K562 (cell line): ENCODE measurements around the gene ACTRT1. TPM values are rescaled to one million over a fixed set of nuclear protein-coding genes. Genes with fewer than 3 reads are reported as not detected.

ENCODE experiments used
- ATAC-seq: fragments of 200-7000 bp; cut with Tn5 transposase; 3 replicates; pipeline ENCODE4 v1.9.1; 2020; ENCODE audit warnings: moderate library complexity
- BruUV-seq: library from RNA; stranded (reverse); fragments of 400-500 nt; replicated peaks from 2 replicates; lab custom pipeline; 2021; lab: Mats Ljungman, UMichigan
- CTCF ChIA-PET: fragments of 300-600 bp; formaldehyde crosslinking; extraction: SDS; loops from one replicate; lab custom pipeline; 2021; ENCODE audit warnings: low intra/inter-chr PET ratio; lab: Yijun Ruan, JAX
- POLR2A ChIA-PET: fragments of 300-600, 350-650 bp; sonication (Branson Sonifier 250); formaldehyde crosslinking; extraction: SDS; loops from one replicate; lab custom pipeline; 2021; ENCODE audit warnings: antibody characterized with exemption, inconsistent platforms; lab: Yijun Ruan, JAX
- DNase-seq, 4 experiments: peaks; one replicate each; pipeline versions ENCODE4 v3.0.0 to v3.0.0-alpha.2; 2011 to 2018; ENCODE audit warnings: low spot score in 3 of 4, mixed read lengths in 3 of 4; ENCODE audit errors: extremely low read depth in 1 of 4
- FAIRE-seq: peaks from 2 replicates; lab custom pipeline; 2011; peaks lifted over from hg19 to GRCh38; lab: Jason Lieb, UNC
- H2AFZ ChIP-seq: 2 replicates; pipeline ENCODE4 v1.6.0; 2011; ENCODE audit warnings: low read depth, low read length, control low read depth, inconsistent platforms
- H3K27ac ChIP-seq: fragments of 200-600 bp; 3 replicates; pipeline ENCODE4 v1.8.0; 2011; ENCODE audit warnings: low read depth, mild to moderate bottlenecking, control low read depth, inconsistent platforms, low read length, moderate library complexity, mixed read lengths; ENCODE audit errors: extremely low read depth
- H3K27me3 ChIP-seq, 2 experiments: fragments of 300-600 bp in 1 of 2; 2 replicates in 1 of 2; 3 replicates in 1 of 2; pipeline versions ENCODE4 v1.6.0 to v1.8.0; 2011; ENCODE audit warnings: inconsistent platforms in 2 of 2, low read length in 2 of 2, mild to moderate bottlenecking in 1 of 2, mixed read lengths in 1 of 2, moderate library complexity in 1 of 2; ENCODE audit not compliant: control insufficient read depth in 2 of 2, insufficient read depth in 2 of 2
- H3K36me3 ChIP-seq: fragments of 300-600 bp; 3 replicates; pipeline ENCODE4 v1.8.0; 2011; ENCODE audit warnings: mild to moderate bottlenecking, low read length, inconsistent platforms; ENCODE audit not compliant: control insufficient read depth, insufficient read depth
- H3K4me1 ChIP-seq, 2 experiments: fragments of 200-600 bp in 1 of 2; replicated peaks in 1 of 2; 2 replicates in 1 of 2; 3 replicates in 1 of 2; pipeline versions ENCODE4 v1.5.1 to v1.8.0; 2011; ENCODE audit warnings: inconsistent platforms in 2 of 2, low read length in 2 of 2, mild to moderate bottlenecking in 1 of 2, mixed read lengths in 1 of 2, moderate library complexity in 1 of 2; ENCODE audit not compliant: control insufficient read depth in 2 of 2, insufficient read depth in 2 of 2
- H3K4me2 ChIP-seq: 2 replicates; pipeline ENCODE4 v1.6.1; 2011; ENCODE audit warnings: low read length, control low read depth, inconsistent platforms, mixed read lengths; ENCODE audit not compliant: insufficient read depth
- H3K4me3 ChIP-seq: fragments of 200-600 bp; sonication (generic), shearing (Covaris generic); 2 replicates; pipeline ENCODE4 v1.5.1; 2016; ENCODE audit warnings: control low read depth, inconsistent platforms
- H3K79me2 ChIP-seq: fragments of 200-600 bp; 3 replicates; pipeline ENCODE4 v1.8.0; 2011; ENCODE audit warnings: low read length, inconsistent platforms; ENCODE audit not compliant: control insufficient read depth, insufficient read depth
- H3K9ac ChIP-seq, 2 experiments: 2 replicates each; pipeline versions ENCODE4 v1.6.0 to v1.6.1; 2011; ENCODE audit warnings: low read depth in 2 of 2, low read length in 2 of 2, control low read depth in 1 of 2, inconsistent platforms in 1 of 2, mild to moderate bottlenecking in 1 of 2, mixed read lengths in 1 of 2; ENCODE audit not compliant: insufficient read depth in 1 of 2
- H3K9me1 ChIP-seq: one replicate; pipeline ENCODE4 v1.6.0; 2011; ENCODE audit warnings: inconsistent platforms, mild to moderate bottlenecking, low read length, moderate library complexity; ENCODE audit not compliant: control insufficient read depth, insufficient read depth
- H3K9me3 ChIP-seq: replicated peaks from 2 replicates; pipeline ENCODE4 v1.5.1; 2011; ENCODE audit warnings: low read depth, low read length, inconsistent platforms; ENCODE audit not compliant: control insufficient read depth, insufficient read depth
- H4K20me1 ChIP-seq: replicated peaks from 2 replicates; pipeline ENCODE4 v1.6.1; 2011; ENCODE audit warnings: low read length, inconsistent platforms, mixed read lengths; ENCODE audit not compliant: control insufficient read depth, insufficient read depth
- HDGF ChIP-seq: fragments of 450-650 bp; IDR thresholded peaks from 2 replicates; pipeline ENCODE4 v1.6.1; 2016
- TCF3 ChIP-seq: sonication (generic); formaldehyde crosslinking; IDR thresholded peaks from 2 replicates; pipeline ENCODE4 v1.4.0; 2020; ENCODE audit warnings: mild to moderate bottlenecking, missing genetic modification reagents
- ZBTB7A ChIP-seq: IDR thresholded peaks from 2 replicates; pipeline ENCODE4 v1.6.1; 2011; ENCODE audit warnings: low read depth, mild to moderate bottlenecking, low read length, moderate library complexity, borderline replicate concordance; ENCODE audit not compliant: control insufficient read depth
- ZNF124 ChIP-seq: sonication (generic); formaldehyde crosslinking; IDR thresholded peaks from 2 replicates; pipeline ENCODE4 v1.8.1; 2022; ENCODE audit warnings: missing genetic modification reagents
- ZNF174 ChIP-seq: fragments of 250-450 bp; sonication (Bioruptor Pico); IDR thresholded peaks from 2 replicates; pipeline ENCODE4 v1.4.0; 2020; ENCODE audit warnings: mild to moderate bottlenecking
- ZNF644 ChIP-seq: fragments of 200-800 bp; sonication (Bioruptor generic); IDR thresholded peaks from 2 replicates; pipeline ENCODE4 v1.6.1; 2016; ENCODE audit warnings: low read depth, missing genetic modification characterization, missing compliant biosample characterization
- ZNF740 ChIP-seq, 3 experiments: fragments of 200-800 bp in 1 of 3; sonication (Bioruptor generic) in 1 of 3; sonication (generic) in 1 of 3; formaldehyde crosslinking in 1 of 3; IDR thresholded peaks; 2 replicates each; pipeline versions ENCODE4 v1.6.1 to v1.8.0; 2016 to 2022; ENCODE audit warnings: mild to moderate bottlenecking in 2 of 3, missing compliant biosample characterization in 2 of 3, missing genetic modification characterization in 2 of 3, missing genetic modification reagents in 1 of 3
- ZZZ3 ChIP-seq: fragments of 450-650 bp; IDR thresholded peaks from 2 replicates; pipeline ENCODE4 v1.6.1; 2016; ENCODE audit warnings: antibody characterized with exemption, mild to moderate bottlenecking, moderate library complexity
- WGBS: fragments of 100-300 bp; shearing (Covaris generic); methylation state at CpG from one replicate; pipeline ENCODE4 v1.1.6; 2016; ENCODE audit warnings: low coverage, mixed read lengths; ENCODE audit not compliant: insufficient coverage; ENCODE audit errors: missing lambda C conversion rate; 5-methylcytosine and 5-hydroxymethylcytosine counted together
- in situ Hi-C: fragments of 300-500 bp; cut with MboI; formaldehyde crosslinking; loops from 4 replicates; pipeline ENCODE4 v1.15.0; 2018; ENCODE audit warnings: inconsistent platforms, mixed read lengths
- intact Hi-C: fragments of 100-400 bp; cut with micrococcal nuclease; formaldehyde crosslinking; loops from 2 replicates; pipeline ENCODE4 v1.14.2; 2022
- polyA plus RNA-seq, 8 experiments: library from polyadenylated mRNA; depleted of rRNA in 4 of 8; stranded (reverse) in 5 of 8; unstranded in 3 of 8; fragments of >200 nt; fragmentation: Nextera tagmentation in 2 of 8; fragmentation: Illumina TruSeq in 1 of 8; extraction: Ambion mirVana in 2 of 8; extraction: Trizol in 1 of 8; gene quantifications; 2 replicates each; pipeline versions ENCODE4 v1.2.1 to v1.2.3, GENCODE V29; 2011 to 2014; ENCODE audit warnings: inconsistent platforms in 1 of 8, missing spikeins in 1 of 8
- total RNA-seq, 7 experiments: library from RNA; depleted of rRNA in 6 of 7; stranded (reverse); fragments of >200 nt in 6 of 7; fragmentation: Illumina TruSeq in 2 of 7; extraction: Trizol in 2 of 7; gene quantifications; 2 replicates each; pipeline versions ENCODE4 v1.2.1 to v1.2.3, GENCODE V29; 2011 to 2021; ENCODE audit warnings: low replicate concordance in 1 of 7
- TF ChIP-seq, protein P1 (sequence below): fragments of 450-650 bp; formaldehyde crosslinking; IDR thresholded peaks from 2 replicates; pipeline ENCODE4 v1.4.0; 2020; ENCODE audit warnings: mild to moderate bottlenecking, moderate library complexity
- TF ChIP-seq, protein P2 (sequence below): fragments of 450-650 bp; IDR thresholded peaks from 2 replicates; pipeline ENCODE4 v1.6.1; 2018; ENCODE audit warnings: mild to moderate bottlenecking, low read depth; ENCODE audit not compliant: partially characterized antibody

The ACTRT1 gene
- total and polyA plus RNA-seq, 9 of the 15 experiments (the other 6 are each of a cell fraction or from before 2014, with no cell fraction given), result not detected

GRCh38 chrX:128052303-128052702 lies at the start of gene ACTRT1 (continued):
- TF ChIP-seq, protein P1, sequence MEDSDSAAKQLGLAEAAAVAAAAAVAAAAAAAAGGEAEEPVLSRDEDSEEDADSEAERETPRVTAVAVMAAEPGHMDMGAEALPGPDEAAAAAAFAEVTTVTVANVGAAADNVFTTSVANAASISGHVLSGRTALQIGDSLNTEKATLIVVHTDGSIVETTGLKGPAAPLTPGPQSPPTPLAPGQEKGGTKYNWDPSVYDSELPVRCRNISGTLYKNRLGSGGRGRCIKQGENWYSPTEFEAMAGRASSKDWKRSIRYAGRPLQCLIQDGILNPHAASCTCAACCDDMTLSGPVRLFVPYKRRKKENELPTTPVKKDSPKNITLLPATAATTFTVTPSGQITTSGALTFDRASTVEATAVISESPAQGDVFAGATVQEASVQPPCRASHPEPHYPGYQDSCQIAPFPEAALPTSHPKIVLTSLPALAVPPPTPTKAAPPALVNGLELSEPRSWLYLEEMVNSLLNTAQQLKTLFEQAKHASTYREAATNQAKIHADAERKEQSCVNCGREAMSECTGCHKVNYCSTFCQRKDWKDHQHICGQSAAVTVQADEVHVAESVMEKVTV (CRISPR knock-in tag), result no peak
- TF ChIP-seq ZNF124 (CRISPR knock-in tag), result no peak
- TF ChIP-seq TCF3 (CRISPR knock-in tag), result no peak
- no peak for TF ChIP-seq ZNF644 (tag)

- Histone ChIP-seq H3K9me1 (no peaks in the 10 kb centered on the region), H3K27ac (no peak overlapping the region), H3K36me3 (no peaks in the 10 kb centered on the region), H3K27me3 (no peaks in the 10 kb centered on the region), H3K4me2 (no peak overlapping the region), H4K20me1 (no peaks in the 10 kb centered on the region), H3K4me1 (no peaks in the 10 kb centered on the region), H3K4me3 (no peak overlapping the region), H3K79me2 (no peaks in the 10 kb centered on the region), H3K9me3 (no peaks in the 10 kb centered on the region), H3K9ac (no peak overlapping the region), H2AFZ (no peak overlapping the region)
- TF ChIP-seq ZNF174 (CRISPR knock-in tag) (no peak), ZBTB7A (no peak), HDGF (no peak), ZNF740 (CRISPR knock-in tag; IDR thresholded peaks at IDR 0.05) (no peak), ZNF740 (tag; IDR thresholded peaks at IDR 0.05) (no peak), ZZZ3 (no peak)
- TF ChIP-seq, protein P2, sequence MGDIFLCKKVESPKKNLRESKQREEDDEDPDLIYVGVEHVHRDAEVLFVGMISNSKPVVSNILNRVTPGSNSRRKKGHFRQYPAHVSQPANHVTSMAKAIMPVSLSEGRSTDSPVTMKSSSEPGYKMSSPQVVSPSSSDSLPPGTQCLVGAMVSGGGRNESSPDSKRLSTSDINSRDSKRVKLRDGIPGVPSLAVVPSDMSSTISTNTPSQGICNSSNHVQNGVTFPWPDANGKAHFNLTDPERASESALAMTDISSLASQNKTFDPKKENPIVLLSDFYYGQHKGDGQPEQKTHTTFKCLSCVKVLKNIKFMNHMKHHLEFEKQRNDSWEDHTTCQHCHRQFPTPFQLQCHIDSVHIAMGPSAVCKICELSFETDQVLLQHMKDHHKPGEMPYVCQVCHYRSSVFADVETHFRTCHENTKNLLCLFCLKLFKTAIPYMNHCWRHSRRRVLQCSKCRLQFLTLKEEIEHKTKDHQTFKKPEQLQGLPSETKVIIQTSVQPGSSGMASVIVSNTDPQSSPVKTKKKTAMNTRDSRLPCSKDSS, result no peak
- no peak for DNase-seq
- ChIA-PET POLR2A (no interaction called here), CTCF (no interaction called here)
- in situ Hi-C loops (no loop called here), intact Hi-C loops (no loop called here)
- no TSS peak for BruUV-seq
- no peak for ATAC-seq
- WGBS, result 0% methylated on average over 2 of the region's 2 CpGs
- FAIRE-seq, result no peak
Measured at GRCh38 chrX:128078545-128078944, 26.3 kb upstream of the ACTRT1 start.
